Activated naive CD4-positive, alpha-beta T cell treated with anti-CD3 and anti-CD28 coated beads, Interleukin-2, amount 50 U/mL, for 72 hours (primary cell): ENCODE measurements around the gene ICAM4. TPM values are rescaled to one million over a fixed set of nuclear protein-coding genes. Genes with fewer than 3 reads are reported as not detected.
"Not testable (repeated sequence)": the region's sequence is repeated elsewhere in the genome, so short reads cannot be mapped to it uniquely, and the experiment has no call there.

ENCODE experiments used
- ATAC-seq, 2 donors: fragments of 150-1000 bp; cut with Tn5 transposase; 2 replicates each; pipeline ENCODE4 v1.10.0; 2021; ENCODE audit warnings: mild to moderate bottlenecking in 2 of 2, moderate library complexity in 2 of 2
- DNase-seq, 2 donors: peaks; one replicate each; pipeline ENCODE4 v3.0.0; 2021 to 2022; ENCODE audit warnings: low spot score in 2 of 2
- H3K27ac Mint-ChIP-seq, 2 donors: one replicate each; pipeline ENCODE4 v1.8.0; 2022; ENCODE audit warnings: mild to moderate bottlenecking in 2 of 2, mixed read lengths in 2 of 2
- H3K36me3 Mint-ChIP-seq, 2 donors: one replicate each; pipeline ENCODE4 v1.8.0; 2022; ENCODE audit warnings: mixed read lengths in 2 of 2
- H3K9me3 Mint-ChIP-seq, 2 donors: one replicate each; pipeline ENCODE4 v1.8.0; 2022; ENCODE audit warnings: mixed read lengths in 2 of 2
- total RNA-seq, 2 donors: library from RNA; stranded (reverse); gene quantifications; one replicate each; pipeline ENCODE4 v1.2.3, GENCODE V29; 2022

The ICAM4 gene
- total RNA-seq, 2 donors from 2014 or later = 0.43 to 0.66 TPM

- ATAC-seq (peak in 1 of 2 donors; percentile 11), DNase-seq (no peak)
- Mint-ChIP-seq H3K27ac (peak overlapping the region in 1 of 2 donors; percentile 38), H3K9me3 (no peaks in the 10 kb centered on the region), H3K36me3 (peaks cover 0 to 16% of the 10 kb centered on the region in 2 donors)
These were observed 34.1 kb downstream of the ICAM4 start for GRCh38 chr19:10320602-10321416.

- DNase-seq (no peak), ATAC-seq (peak in 1 of 2 donors; percentile 14)
- Mint-ChIP-seq H3K9me3 (no peaks in the 10 kb centered on the region), H3K36me3 (peaks cover 0 to 10% of the 10 kb centered on the region in 2 donors), H3K27ac (no peak overlapping the region)
These were observed 34.7 kb downstream of the ICAM4 start for GRCh38 chr19:10321417-10321797.

DNA sequence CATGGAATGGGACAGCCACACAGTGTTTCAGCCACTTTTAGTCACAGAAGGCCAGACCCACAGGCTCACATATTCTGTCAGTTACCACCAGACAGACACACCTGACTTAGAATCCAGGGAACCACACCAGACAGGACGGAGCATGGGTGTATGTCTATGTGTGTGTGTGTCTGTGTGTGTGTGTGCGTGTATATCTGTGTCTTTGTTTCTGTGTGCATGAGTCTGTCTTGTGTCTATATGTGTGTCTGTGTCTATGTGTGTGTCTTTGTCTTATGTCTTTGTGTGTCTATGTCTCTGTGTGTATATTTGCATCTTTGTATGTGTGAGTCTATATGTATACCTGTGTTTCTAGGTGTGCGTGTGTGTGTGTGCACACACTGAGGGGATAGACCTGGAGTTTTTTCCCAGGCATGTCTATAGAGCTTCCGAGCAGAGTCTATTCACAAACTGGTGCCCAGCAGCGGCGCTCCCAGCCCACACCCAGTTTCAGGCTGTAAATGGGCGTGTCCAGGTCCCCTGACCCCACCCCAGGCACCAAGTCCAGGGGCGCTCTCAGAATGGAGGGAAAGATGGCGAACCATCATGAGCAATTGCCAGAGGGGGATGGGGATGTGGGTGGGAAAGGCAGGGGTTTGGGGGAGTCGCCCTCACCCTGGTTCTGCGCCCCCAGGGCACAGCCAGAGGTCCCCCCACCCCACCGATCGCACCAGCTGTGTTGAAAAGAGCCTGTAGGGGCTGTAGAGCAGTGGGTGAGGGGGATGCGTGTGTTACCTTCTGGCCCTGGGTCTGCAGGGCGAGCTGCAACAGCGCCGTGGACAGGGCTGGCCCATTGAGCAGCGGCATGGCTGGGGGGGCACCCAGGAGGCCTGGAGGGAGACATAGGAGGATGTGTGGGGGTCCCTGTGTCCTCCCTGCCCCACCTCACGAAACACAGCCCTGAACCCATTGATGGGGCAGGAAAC lies 35.4 kb downstream of the ICAM4 start:
- H3K36me3 Mint-ChIP-seq = peaks cover 0 to 8% of the 10 kb centered on the region in 2 donors
- H3K27ac Mint-ChIP-seq = peak overlapping the region in 1 of 2 donors; percentile 6
- no peaks in the 10 kb centered on the region for H3K9me3 Mint-ChIP-seq
- no peak for DNase-seq
- peak; percentile 11 to 17 for ATAC-seq

DNA sequence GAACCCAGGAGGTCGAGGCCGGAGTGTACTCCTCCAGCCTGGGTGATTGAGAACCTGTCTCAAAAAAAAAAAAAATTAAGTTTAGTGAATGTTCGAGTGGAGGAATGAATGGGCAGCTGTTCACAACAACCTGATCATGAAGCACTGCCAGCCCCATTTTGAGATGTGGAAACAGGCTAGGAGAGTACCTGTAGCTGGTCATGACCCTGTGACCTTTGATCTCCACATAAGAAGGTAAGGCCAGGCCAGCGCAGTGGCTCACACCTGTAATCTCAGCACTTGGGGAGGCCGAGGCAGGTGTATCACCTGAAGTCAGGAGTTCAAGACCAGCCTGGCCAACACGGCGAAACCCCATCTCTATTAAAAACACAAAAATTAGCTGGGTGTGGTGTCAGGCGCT lies 39.0 kb downstream of the ICAM4 start:
- H3K9me3 Mint-ChIP-seq = no peaks in the 10 kb centered on the region
- ATAC-seq (no peak), DNase-seq (no peak)
- H3K36me3 Mint-ChIP-seq = peaks cover 8 to 10% of the 10 kb centered on the region in 2 donors
- no peak overlapping the region for H3K27ac Mint-ChIP-seq

DNA sequence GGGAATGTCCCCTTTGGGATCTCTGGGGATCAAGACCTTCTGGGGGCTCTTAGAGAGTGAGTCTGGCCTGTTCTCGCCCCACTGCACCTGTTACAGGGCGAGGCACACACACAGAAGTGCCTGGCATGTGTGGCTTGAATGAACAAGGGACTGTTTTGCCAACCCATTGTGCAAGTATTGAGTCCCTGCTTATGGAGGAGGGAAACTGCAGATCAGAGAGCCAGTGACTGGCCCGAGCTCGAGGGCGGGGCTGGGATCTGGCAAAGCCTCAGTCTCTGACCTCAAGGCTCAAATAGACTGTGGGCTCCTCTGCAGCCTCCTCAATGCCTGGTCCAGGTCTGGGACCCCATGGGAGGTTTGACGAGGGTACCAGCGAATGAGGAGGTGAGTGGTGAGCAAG lies 41.0 kb downstream of the ICAM4 start:
- no peaks in the 10 kb centered on the region for H3K9me3 Mint-ChIP-seq
- no peak for ATAC-seq
- H3K27ac Mint-ChIP-seq = no peak overlapping the region
- peaks cover 16 to 18% of the 10 kb centered on the region in 2 donors for H3K36me3 Mint-ChIP-seq
- no peak for DNase-seq

- ATAC-seq = no peak
- no peak overlapping the region for H3K27ac Mint-ChIP-seq
- H3K36me3 Mint-ChIP-seq = peaks cover 24 to 26% of the 10 kb centered on the region in 2 donors
- no peaks in the 10 kb centered on the region for H3K9me3 Mint-ChIP-seq
- no peak for DNase-seq
These were observed 42.0 kb downstream of the ICAM4 start for GRCh38 chr19:10328558-10329429.

DNA sequence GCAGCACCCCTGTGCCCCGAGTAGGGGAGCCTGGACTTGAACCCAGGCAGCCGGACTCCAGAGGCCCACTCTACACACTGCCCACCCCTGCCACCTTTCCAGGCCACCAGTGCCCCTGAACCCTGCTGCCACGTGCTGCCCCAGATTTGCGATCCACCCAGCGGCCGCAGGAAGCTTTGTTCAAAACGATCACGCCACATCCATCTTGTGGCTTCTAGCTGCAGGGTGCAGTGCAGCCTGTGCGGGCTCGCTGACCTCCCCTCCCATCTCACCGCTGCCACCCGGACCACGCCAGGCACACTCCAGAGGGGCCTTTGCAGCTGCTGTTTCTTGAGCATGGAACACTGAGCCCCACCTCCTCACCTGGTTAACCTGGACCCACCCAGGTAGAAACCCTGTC lies 42.8 kb downstream of the ICAM4 start:
- no peak for ATAC-seq
- no peak for DNase-seq
- Mint-ChIP-seq H3K36me3 (peaks cover 30 to 32% of the 10 kb centered on the region in 2 donors), H3K27ac (peak overlapping the region in 1 of 2 donors; percentile 37), H3K9me3 (no peaks in the 10 kb centered on the region)

DNA sequence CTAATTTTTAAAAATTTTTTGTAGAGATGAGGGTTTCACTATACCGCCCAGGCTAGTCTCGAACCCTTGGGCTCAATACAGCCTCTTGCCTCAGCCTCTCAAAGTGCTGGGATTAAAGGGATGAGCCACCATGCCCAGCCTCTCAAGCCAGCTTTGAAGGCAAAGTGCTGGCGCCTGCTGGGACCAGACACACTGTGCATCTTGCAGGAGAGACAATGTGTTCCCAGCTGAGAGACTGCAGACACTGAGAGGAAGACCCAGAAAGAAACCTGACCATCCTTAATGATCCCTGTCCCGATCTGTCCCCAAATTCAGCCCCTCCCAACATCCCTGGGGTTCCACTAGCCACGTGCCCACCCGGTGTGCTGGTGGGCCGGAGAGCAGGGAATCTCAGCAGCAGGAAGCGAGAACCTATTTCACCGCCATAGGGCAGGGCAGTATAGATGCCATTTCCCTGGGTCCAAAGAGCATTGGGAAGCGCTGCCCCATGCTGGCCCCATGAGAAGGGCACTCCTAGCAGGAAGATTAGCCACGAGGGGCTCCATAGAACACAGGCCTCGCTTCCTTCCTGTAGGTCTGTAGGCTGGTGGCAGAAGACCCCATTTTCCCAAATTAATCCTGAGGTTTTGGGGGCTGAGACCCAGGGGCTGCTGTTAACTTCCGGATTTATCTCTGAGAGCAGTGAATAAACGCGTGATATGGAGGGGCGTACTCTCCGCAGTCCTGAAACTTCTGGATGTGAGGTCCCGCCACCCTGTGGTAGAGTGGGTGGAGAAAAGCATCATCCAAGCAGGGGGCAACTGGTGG lies 45.6 kb downstream of the ICAM4 start:
- Mint-ChIP-seq H3K27ac (peak overlapping the region; percentile 95 to 96), H3K36me3 (peaks cover 30 to 32% of the 10 kb centered on the region in 2 donors), H3K9me3 (no peaks in the 10 kb centered on the region)
- ATAC-seq (no peak), DNase-seq (no peak)

DNA sequence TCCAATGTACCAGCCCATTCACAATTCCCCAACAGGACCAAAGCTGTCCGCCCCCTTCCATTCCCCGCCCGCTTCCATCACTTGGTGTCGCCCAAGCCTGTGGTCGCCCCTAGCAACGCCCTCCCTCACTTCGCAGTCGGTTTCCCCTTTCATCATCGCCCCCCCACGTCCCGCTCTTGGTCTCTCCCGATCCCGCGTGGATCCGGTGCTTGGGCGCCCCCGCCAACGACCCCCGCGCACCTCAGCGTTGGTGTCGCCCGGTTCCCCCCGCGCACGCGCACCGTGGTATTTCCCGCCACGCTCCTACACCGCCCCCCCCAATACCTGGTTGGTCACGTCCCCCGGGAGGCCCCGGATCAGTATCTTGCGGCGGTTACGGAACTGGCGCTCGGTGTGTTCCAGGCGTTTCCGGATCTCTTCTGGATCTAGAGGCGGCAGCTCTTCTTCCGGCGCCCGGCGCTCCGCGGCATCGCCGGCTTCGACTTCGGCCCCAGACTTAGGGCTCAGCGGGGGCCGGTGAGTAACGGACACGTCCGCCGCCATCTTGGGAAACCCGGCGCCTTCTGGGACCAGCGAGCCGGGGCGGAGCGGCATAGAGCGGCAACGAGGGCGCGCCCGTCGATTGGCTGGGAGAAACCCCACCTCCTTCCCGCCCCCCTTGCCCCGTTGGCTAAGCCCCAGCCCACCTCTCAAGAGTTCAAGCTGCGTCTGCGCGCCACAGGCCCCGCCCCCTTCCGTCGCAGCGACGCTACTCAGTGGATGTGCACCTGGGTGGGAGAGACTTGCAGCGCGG lies 46.4 kb downstream of the ICAM4 start, which contains the start of gene RAVER1:
Gene RAVER1, minus strand, starts transcription at position 565 of the 793 bp plus-strand sequence. Its CDS starts 22 bp downstream, at position 543.
- Mint-ChIP-seq H3K36me3 (peaks cover 30 to 32% of the 10 kb centered on the region in 2 donors), H3K9me3 (no peaks in the 10 kb centered on the region), H3K27ac (peak within 1 kb of the TSS; percentile 95 to 96)
- ATAC-seq (peak; percentile 94 to 96), DNase-seq (peak; percentile 96 to 97)

DNA sequence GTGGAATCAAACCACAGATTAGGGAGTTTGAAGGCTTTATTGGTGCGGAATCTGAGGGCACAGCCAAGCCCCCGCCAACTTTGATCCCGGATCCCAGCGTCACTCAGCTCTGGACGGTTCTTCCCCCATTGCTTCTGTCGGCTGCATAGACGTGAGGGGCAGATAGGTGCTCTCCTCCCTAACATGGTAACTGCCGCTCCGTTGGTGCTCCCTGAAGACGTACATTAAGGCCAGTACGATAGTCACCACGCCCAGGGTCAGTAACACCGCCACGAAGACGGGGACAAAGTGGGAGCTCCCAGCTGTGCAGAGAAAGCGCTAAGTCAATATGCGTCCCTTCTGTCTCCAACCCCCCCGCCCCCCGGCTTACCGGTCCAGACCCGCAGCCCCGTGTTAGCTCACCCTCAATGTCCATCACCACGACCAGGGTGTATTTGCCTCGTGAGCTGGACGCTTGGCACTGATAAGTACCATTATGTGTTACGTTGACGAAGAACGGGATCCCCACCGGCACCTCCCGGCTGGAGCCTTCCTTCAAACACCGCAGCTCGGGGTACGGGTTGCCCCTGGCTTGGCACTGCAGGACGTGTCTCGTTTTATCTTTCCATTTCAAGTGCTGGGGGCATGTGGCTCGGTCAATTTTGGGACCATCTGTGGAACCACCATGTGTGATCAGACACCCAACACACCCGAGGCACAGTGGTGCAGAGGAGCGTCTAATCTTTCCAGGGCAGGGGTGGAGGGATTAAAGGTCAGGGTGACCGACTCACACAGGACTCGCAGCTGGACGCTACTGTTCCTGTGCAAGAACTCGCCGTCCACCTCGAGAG lies 47.2 kb downstream of the ICAM4 start:
- DNase-seq (no peak), ATAC-seq (peak in 1 of 2 donors; percentile 8)
- Mint-ChIP-seq H3K36me3 (peaks cover 30 to 32% of the 10 kb centered on the region in 2 donors), H3K27ac (peak overlapping the region; percentile 95 to 96), H3K9me3 (no peaks in the 10 kb centered on the region)

DNA sequence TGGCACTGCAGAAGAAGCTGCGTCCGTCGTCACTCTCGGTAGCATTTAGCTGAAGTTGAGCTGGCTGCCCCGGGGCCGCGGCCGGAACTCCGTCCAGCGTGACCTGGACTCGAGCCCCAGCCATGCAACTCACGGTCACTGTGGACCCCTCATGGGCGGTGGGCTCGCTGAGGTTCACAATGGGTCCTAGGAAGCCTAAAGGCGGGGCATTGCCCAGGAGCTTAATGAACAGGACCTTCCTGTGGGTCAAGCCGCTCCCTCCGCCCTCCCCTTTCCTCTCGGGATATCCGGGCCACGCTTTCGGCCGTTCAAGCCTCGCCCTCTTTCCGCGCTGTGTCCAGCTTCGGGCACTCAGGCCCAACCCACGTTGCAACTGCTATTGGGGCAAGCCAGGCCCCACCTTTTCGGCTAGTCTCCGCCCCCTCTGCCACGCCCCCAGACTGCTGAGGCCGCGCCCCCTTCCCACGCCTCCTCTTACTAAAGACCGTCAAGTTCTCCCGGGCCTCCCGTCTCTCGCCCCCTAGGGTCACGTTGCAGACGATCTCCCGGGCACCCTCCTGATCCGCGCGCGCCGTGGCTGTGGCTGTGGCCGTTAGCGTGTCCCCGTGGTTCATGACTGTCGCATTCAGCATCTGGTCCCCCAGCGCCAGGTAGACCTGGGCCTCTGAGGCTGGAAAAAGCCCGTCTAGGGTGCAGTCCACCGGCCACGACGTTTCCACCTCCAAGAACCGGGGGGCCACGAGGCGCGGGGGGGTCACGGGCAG lies 48.0 kb downstream of the ICAM4 start:
- DNase-seq (peak in 1 of 2 donors; percentile 75), ATAC-seq (no peak)
- Mint-ChIP-seq H3K27ac (no peak overlapping the region), H3K36me3 (peaks cover 27 to 30% of the 10 kb centered on the region in 2 donors), H3K9me3 (no peaks in the 10 kb centered on the region)

DNA sequence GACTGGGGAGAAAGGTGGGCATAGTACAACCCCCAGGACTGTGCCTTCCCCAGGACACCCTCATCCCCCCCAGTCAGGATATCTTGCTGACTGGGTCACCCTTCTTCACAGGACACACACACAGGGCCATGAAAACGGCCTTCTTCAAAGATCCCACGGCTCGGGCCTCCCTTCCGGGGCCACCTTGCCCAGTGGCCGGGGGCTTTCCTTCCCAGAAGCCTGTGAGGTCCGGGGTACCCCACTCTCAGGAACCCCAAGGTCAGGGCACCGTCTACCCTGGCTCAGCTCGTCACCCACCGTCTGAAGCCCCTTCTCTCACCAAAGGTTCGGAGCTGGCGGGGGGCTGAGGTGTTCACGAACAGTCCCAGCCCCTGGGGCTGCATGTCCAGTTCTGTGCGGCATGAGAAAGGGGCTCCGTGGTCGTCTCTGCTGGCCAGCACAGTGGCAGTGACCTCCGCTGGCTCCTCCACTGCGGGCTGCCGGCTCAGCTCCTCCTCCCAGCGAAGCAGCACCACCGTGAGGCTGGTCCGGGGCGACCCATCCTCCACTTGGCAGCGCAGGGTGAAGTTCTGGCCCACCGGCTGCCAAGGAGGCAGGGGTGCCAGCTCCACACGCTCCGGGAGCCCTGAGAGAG lies 48.7 kb downstream of the ICAM4 start:
- DNase-seq = no peak
- Mint-ChIP-seq H3K27ac (no peak overlapping the region), H3K9me3 (no peaks in the 10 kb centered on the region), H3K36me3 (peaks cover 20 to 24% of the 10 kb centered on the region in 2 donors)
- no peak for ATAC-seq

DNA sequence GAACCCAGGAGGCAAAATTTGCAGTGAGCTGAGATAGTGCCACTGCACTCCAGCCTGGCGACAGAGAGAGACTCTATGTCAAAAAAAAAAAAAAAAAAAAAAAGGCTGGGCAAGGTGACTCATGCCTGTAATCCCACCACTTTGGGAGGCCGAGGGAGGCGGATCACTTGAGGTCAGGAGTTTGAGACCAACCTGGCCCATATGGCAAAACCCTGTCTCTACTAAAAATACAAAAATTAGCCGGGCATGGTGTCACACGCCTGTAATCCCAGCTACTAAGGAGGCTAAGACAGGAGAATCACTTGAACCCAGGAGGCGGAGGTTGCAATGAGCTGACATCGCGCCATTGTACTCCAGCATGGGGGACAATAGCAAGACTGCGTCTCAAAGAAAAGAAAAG lies 50.0 kb downstream of the ICAM4 start:
- peaks cover 19 to 24% of the 10 kb centered on the region in 2 donors for H3K36me3 Mint-ChIP-seq
- H3K27ac Mint-ChIP-seq, DNase-seq, ATAC-seq, H3K9me3 Mint-ChIP-seq: not testable (repeated sequence)
